ENCODE data around the gene FSTL3.

FSTL3 gene

DNA sequence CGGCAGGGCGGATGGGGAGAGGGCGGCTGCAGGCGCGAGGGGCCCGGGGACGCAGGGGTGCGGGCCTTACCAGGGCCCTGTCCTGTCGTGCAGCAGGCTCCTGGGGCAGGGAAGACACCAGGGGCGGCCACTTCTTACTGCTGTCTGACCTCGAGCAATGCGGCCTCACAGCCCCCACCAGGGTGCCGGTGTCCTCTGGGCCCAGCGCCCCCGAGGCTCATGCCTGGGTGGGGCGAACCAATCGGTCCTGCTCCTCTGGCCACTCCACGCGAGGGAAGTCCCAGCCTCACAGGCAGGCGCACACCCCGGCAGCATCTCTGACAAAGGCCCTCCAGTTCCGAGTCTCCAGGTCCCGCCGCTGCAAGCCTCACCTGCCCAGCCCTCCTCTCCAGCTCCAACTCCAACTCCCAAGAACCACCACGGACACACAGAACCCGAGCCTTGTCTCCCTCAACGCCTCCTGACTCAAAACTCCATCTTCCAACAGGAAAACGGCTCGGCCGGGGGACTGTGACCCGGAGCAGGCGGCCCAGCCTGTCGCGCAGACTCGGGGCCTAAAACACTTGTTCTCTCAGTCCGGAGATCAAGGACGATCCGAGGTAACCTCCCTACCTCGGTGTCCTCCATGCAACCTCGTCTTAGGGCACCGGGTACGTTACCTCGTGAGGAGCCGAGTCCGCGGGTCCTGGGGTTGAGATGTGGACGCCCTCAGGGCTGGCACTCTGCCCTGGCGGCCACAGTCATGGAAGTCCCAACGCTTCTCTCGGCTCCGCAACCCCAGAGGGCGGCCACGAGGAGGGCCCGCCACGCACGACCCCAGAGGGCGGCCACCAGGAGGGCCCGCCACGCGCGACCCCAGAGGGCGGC, 30.0 kb upstream of the FSTL3 start:
- no peak for DNase-seq

DNA sequence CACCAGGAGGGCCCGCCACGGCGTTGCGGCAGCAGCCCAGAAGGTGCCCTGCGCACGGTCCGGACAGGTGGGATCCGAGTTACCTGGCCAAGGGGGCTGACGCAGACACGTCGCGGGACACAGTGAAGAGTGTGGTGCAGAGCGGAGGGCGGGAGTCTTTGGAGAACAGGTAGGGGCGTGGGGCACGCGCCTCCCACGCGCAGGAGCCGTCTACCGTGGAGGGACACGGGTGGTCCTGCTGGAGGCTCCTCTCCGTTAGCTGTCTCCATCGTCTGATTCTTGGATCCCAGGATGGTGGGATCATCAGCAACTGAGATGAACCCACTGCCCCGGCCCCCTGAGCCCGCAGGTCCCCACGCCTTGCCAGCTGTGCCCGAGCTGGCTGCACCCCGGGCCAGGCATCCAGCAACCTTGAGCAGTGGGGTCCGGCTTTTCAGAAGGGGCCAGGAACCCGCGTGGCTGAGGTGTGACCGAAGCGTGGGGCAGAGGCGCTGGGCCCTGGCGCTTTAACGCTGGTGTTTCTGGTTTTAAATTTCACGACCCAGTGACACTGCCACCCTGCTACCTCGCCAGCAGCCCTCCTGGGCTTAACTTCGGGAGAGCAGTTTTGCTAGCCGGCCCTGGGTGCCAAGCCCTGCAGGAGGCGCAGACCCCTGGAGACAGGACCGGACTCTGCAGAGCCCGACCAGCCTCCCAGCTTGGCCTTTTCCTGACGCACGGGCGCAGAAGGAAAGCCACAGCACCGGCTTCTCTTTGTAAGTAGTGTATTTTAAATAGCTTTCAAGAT, 29.2 kb upstream of the FSTL3 start:
- DNase-seq, result no peak

- no peak for DNase-seq
Observed at GRCh38 chr19:647566-648284, 28.5 kb upstream of the FSTL3 start.

GRCh38 chr19:648305-648704, 27.9 kb upstream of the FSTL3 start:
- no peak for DNase-seq

DNA sequence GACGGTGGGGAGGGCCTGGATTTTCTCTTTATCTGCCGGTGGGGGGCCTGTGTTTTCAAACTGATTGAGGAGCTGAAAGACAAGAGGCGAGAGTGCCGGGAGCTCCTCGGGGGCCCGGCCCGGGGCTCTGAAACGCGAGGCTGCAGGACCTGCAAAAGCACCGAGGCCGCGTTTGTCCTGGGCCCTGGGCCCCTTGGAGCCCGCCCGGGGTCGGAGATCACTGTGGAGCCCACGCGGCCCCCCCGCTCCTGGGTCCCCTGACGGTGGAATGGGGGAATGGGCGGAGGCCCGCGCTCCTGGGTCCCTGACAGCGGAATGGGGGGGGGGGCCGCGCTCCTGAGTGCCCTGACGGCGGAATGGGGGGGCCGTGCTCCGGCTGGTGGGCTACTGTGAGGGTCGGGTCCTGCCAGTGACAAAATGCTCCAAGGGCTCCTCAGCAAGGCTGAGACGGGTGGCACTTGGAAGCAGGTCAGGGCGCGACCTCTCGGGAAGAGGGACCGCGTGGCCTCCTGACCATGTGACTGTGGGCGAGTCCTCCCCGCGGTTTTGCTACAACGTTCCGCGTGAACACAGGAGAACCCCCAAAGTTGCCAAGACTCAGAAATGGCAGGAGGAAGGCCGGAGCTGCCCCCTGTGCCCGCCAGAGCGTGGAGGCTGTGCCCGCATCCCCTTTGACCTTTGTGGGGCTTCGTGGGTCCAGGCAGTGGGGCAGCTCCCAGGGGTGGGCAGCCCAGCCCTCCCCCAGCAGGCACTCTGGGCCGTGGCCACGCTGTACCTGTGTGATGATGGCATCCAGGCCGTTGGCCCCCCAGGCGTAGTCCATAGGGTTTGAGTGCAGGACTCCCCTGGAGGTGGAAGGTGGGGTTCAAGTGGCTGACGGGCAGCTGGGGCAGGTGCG, 27.0 kb upstream of the FSTL3 start:
- no peak for DNase-seq

DNA sequence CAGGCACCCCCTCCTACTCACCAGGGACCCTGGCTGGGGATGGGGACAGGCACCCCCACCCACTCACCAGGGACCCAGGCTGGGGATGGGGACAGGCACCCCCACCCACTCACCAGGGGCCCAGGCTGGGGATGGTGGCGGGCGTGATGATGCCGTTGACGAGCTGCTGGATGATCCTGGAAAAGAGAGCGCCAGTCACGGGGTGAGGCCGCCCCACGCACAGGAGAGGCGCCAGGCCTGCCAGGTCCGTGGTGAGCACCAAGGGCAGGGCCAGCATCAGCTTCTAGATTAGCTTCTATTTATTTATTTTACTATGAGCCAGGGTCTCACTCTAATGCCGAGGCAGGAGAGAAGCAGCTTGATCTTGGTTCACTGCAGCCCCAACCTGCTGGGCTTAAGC, 26.1 kb upstream of the FSTL3 start:
- no peak for DNase-seq

- no peak for DNase-seq
Observed at GRCh38 chr19:651114-651818, 24.9 kb upstream of the FSTL3 start.

GRCh38 chr19:651991-652390, 24.2 kb upstream of the FSTL3 start:
- no peak for DNase-seq

DNA sequence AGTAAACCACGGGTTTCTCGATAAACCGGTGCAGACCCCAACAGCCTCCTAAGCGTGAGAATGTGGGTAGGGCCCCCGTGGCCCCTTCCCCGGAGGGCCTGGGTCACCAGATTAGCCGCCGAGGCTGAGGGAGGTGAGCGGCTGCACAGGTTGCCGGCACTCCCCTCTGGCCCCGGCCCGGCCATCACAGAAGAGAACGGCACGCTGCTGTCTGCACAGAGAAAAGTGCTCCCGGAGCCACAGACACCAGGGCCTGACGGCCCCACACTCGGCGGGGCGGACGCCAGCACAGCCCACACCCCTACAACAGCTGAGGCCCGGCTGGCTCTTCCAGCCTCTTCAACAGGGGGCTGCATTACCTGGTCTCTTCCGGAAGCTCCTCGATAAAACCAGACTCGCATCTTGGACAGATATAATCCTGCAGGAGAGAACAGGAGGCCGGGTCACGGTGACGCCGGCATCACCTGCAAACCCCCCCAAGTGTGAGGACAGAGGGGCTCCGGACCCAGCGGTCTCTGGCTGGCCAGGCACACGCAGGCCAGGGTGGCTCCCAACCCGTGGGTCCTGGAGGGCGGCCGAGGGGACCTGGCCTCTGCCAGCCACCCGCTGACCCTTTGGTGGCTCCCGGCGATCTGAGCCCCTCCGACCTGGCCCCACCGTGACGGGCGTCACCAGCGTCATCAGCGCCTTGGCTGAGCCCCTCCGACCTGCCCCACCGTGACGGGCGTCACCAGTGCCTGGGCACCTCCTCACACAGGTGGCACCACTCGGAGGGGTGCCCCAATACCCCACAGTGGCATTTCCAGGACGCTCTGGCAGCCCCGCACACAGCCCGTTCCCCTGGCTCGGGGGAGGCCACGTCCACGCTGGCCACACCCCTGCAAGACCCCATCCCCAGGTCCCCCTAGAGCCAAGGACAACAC, 23.5 kb upstream of the FSTL3 start:
- no peak for DNase-seq

- DNase-seq, result no peak
Observed at GRCh38 chr19:653425-653824, 22.8 kb upstream of the FSTL3 start.

- DNase-seq, result no peak
Observed at GRCh38 chr19:655691-656090, 20.5 kb upstream of the FSTL3 start.

- no peak for DNase-seq
Observed at GRCh38 chr19:656751-657559, 19.2 kb upstream of the FSTL3 start.

DNA sequence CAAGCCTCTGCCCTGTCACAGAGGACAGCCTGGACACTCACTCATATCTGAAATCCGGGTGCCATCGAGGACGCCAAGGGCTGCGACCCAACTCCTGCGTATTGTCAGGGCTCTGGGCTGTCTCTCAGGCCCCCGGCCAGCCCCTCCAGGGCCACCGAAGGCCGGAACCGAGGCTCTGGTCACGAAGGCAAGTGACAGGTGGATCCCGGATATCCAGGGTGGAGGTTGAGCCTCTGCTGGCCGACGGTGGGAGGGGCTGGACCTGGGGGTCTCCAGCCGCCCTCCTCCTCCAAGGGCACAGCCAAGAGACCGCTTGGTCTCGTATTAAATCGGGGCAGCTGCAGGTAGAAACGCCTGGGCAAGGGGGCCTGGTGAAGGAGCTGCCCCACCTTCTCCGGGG, 18.6 kb upstream of the FSTL3 start:
- DNase-seq, result no peak

DNA sequence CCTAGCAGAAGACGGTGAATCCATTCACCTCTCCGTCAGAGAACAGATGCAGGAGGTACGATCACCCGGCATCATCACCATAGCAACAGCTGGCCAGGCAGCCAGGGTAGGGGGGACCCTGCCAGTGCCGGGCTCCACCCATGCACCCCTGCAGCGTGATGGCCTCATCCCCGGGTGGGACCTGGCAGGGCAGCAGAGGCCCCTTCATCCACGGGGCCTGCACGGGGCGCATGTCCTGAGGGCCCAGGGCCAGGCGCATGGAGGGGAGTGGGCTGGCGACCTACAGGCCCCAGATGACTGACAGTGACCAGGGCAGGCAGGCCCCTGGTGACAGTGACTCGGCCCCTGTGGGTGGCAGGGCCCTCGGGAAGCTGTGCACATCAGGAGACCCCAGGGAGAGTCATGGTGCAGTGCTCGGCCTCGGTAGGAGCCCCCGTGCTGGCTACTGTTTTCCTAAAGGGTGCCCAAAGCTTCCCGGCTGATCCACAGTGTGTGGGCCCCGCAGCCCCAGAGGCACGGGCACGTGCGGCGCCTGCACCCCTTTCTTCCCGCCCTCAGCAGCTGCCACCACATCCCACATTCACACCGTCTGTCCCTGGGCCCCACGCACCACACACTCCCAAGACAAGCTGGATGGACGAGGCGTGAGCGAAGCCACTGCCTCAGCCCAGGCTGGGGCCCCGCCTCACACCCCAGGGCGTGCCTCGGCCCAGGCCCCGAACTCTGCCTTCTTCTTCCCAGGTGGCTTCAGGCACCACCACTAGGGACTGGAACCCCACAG, 17.9 kb upstream of the FSTL3 start:
- no peak for DNase-seq

GRCh38 chr19:658916-659839, 17.0 kb upstream of the FSTL3 start:
- no peak for DNase-seq

DNA sequence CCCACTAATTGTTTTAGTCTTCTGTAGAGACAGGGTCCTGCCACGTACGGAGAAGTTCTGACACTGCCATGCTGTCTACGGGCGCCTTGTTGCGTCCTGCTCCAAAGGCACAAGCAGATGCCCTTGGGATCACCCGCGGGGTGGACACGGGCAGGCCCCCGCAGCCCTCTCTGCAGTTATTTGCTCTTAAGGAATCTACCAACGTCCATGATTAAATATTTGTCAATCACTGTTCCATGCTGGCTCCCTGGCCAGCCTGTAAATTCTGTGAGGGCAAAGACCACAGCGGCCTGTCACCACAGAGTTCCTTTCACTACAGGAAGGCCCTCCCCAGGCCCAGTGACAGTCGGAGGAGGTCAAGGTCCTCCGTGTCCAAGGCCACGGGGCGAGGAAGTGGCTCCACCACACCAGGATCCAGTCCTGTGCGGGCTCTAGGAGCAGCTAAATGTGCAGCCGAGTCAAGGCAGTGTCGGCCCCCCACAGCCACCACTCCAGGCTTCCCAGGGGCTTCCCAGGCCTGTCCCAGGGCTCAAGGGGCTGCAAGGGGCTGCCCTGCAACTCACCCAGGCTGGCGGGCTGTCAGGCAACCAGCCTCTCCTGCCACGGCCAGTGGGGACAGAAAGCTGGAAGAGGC, 15.3 kb upstream of the FSTL3 start:
- DNase-seq, result no peak
